GM21423 (cell line): ENCODE data around the gene ETDC.

Experiments used
- ATAC-seq: cut with Tn5 transposase; IDR thresholded peaks from one replicate; pipeline ENCODE4 v1.9.1; 2021; ENCODE audit warnings: mild to moderate bottlenecking, moderate library complexity; ENCODE audit not compliant: unreplicated experiment

ETDC gene

DNA sequence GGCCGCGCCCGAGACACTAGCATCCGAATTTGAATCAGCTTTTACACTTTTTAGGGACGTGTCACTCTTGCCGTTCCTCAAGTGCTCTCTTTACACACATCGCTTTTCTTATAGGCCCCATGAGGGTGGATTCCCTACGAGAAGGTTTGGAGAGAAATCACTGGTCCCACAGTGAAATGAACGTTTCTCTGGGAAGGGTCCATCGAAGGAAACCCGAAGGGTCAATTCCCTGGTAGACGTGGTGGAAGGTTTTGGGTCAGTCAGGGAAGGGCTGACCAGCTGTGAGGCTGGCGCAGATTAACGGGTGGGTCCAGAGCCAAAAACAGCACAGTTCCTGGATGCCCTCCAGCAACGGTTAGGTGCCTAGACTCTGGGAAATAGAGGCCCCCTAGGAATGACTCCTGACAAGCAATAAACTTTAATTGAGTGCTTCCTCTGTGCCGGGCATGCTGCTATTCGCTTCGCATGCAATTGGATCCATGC is 35.9 kb downstream of the ETDC start:
- no peak for ATAC-seq

DNA sequence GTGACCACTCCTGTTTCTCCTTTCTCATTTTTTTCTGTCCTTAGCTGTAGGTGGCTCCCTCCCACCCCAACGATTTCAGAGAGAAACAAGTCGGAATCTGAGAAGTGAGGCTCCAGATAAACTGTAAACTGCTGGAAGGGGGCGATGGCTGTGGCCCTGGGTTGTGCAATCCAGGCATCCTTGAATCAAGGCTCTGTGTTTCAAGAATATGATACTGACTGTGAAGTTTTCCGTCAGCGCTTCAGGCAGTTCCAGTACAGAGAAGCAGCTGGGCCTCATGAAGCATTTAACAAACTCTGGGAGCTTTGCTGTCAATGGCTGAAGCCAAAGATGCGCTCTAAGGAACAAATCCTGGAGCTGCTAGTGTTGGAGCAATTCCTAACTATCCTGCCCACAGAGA is 37.7 kb downstream of the ETDC start:
- ATAC-seq = no peak

DNA sequence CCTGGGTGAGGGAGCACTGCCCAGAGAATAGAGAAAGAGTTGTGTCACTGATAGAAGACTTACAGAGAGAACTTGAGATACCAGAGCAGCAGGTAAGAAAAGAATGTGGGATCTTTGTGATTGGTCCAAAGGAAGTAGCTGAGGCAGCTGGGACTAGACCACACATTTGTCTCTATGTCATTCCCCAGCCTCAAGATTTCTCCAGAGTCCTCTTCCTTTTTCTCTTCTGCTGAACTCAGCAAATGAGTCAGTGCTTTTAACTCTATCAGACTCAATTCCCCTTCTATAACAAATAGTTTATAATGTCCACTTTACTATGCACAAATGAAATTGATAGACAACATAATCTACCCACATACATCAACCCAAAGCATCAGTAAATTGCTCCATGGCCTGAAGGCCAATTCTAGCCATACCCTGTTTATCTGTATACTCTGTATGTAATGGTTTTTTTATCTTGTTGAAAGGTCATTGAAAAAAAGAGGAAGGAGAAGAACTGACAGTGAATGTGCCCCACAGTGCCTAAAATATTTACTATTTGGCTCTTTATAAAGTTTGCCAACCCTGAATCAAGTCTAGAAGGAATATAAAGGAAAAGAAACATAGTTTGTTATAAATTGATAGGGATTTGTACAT is 38.2 kb downstream of the ETDC start:
- ATAC-seq = no peak

DNA sequence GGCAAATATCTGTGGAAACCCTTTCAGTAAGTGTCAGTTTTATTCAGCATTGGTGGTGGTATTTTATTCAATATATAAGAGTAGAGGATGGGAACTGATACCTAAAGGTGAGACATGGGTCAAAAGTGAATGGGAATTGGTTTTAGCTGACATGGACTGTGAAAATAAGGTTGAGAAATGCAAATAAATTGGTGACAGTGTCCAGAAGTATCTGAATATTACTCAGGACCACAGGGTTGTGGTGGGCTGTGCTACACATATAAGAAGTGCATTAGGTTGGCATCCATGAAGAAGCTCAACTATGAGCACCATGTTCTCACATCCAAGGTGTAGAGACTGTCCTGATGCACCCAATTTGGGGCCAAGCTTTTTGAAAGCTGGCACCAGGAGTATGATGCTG is 45.0 kb downstream of the ETDC start:
- no peak for ATAC-seq
